ENCODE measurements around the gene SNORC. TPM values are rescaled to one million over a fixed set of nuclear protein-coding genes. Genes with fewer than 3 reads are reported as not detected.

The SNORC gene
- total RNA-seq, 4 donors from 2014 or later = 0.45 to 2.5 (median 1.4) TPM

DNA sequence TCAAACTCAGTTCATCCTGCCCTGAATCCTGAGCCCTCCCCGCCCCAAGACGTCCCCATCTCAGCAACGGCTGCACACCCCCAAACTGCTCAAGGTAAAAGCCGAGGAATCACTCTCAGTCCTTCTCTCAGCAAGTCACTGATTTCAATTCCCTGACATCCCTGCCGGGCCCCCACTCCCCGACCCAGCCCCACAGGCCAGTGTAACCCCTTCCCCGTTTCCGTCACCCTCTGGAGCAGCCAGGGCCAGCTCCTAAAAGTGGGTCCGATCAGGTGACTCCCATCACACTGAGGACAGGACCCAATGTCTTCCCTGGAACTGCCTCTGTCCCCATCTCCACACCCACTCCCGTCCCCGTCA is 20.5 kb downstream of the SNORC start:
- Histone ChIP-seq H3K4me3 (no peak overlapping the region), H3K4me1 (peaks cover 0 to 6% (median 0%) of the 10 kb centered on the region in 4 donors), H3K27ac (replicated peaks in 1 of 4) (no peak overlapping the region), H3K36me3 (no peaks in the 10 kb centered on the region), H3K27me3 (peaks cover 0 to 94% (median 0%) of the 10 kb centered on the region in 4 donors), H3K9me3 (no peaks in the 10 kb centered on the region)
- DNase-seq (ENCODE audit: extremely low spot score) = no peak
- TF ChIP-seq POLR2AphosphoS5 (IDR thresholded peaks at IDR 0.05) (no peak), EP300 (IDR thresholded peaks at IDR 0.05) (no peak), POLR2A (IDR thresholded peaks at IDR 0.05; ENCODE audit: low read depth) (no peak)
- TF ChIP-seq, protein P1, sequence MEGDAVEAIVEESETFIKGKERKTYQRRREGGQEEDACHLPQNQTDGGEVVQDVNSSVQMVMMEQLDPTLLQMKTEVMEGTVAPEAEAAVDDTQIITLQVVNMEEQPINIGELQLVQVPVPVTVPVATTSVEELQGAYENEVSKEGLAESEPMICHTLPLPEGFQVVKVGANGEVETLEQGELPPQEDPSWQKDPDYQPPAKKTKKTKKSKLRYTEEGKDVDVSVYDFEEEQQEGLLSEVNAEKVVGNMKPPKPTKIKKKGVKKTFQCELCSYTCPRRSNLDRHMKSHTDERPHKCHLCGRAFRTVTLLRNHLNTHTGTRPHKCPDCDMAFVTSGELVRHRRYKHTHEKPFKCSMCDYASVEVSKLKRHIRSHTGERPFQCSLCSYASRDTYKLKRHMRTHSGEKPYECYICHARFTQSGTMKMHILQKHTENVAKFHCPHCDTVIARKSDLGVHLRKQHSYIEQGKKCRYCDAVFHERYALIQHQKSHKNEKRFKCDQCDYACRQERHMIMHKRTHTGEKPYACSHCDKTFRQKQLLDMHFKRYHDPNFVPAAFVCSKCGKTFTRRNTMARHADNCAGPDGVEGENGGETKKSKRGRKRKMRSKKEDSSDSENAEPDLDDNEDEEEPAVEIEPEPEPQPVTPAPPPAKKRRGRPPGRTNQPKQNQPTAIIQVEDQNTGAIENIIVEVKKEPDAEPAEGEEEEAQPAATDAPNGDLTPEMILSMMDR (IDR thresholded peaks at IDR 0.05) = no peak
- intact Hi-C loops (cut with DNase I) = no loop called here
- WGBS = 85% methylated on average over 11 of the region's 11 CpGs

DNA sequence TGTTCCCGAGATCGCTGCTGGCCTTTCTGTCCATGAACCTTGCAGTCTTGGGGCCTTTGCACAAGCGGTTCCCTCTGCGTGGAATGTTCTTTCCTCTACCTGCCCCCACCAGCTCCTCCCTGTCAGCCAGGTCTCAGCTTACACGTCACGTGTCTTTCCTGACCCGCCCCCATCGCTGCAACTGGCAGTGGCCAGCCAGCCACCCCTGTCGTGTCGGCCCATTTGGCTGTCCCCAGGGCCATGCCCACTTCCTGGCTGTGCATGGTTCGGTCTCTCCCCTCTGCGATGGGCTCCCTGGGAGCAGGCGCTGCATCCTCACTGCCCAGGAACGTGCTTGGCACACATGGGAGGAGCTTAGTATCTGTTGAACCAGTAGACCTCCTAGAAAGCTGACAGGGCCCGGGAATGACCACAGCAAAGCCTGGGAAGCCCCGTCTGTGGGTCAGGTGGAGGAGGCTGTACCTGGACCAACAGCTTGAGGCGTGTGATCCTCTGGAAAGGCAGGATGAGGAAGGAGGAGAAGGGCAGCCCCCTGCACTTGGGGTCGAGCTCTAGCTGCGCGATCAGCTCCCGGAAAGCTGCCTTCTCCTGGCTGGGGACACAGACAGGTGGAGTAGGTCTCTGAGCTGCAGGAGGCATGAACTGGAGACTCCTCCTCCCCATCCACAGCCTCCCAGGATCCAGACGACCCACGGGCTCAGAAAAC is 21.0 kb downstream of the SNORC start:
- DNase-seq (ENCODE audit: extremely low spot score) = no peak
- Histone ChIP-seq H3K4me1 (peaks cover 0 to 6% (median 0%) of the 10 kb centered on the region in 4 donors), H3K9me3 (no peaks in the 10 kb centered on the region), H3K27ac (replicated peaks in 1 of 4) (no peak overlapping the region), H3K36me3 (no peaks in the 10 kb centered on the region), H3K27me3 (peaks cover 0 to 92% (median 0%) of the 10 kb centered on the region in 4 donors), H3K4me3 (no peak overlapping the region)
- no peak for TF ChIP-seq EP300 (IDR thresholded peaks at IDR 0.05)
- TF ChIP-seq POLR2A (IDR thresholded peaks at IDR 0.05; ENCODE audit: low read depth) = no peak
- TF ChIP-seq, protein P1 (IDR thresholded peaks at IDR 0.05) = no peak
- no peak for TF ChIP-seq POLR2AphosphoS5 (IDR thresholded peaks at IDR 0.05)
- intact Hi-C loops (cut with DNase I) = no loop called here
- 55% methylated on average over 23 of the region's 23 CpGs for WGBS

DNA sequence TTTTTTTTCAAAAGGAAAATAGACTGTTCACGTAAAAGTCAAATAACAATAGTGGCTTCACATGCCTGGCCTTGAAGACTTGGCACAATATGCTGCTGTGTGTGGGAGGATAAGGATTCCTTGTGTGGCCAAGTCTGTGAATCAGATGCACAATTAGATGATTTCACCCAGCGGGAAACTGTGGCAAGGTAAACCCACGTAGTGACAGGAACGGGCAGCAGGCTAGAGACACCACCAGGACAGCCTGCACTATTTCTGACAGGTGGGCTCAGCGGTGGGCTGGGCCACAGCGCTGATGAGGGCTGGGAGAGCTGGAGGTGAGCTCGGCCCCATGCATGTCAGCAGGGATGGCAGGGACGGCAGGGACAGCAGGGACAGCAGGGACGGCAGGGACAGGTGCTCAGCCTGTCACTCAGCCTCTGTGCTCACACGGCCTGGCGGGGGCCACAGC is 21.6 kb downstream of the SNORC start:
- Histone ChIP-seq H3K36me3 (no peaks in the 10 kb centered on the region), H3K4me3 (no peak overlapping the region), H3K4me1 (peaks cover 0 to 6% (median 0%) of the 10 kb centered on the region in 4 donors), H3K27me3 (peaks cover 0 to 87% (median 0%) of the 10 kb centered on the region in 4 donors), H3K9me3 (no peaks in the 10 kb centered on the region), H3K27ac (replicated peaks in 1 of 4) (no peak overlapping the region)
- 64% methylated on average over 11 of the region's 11 CpGs for WGBS
- DNase-seq (ENCODE audit: extremely low spot score) = no peak
- TF ChIP-seq, protein P1 (IDR thresholded peaks at IDR 0.05) = no peak
- TF ChIP-seq EP300 (IDR thresholded peaks at IDR 0.05) (no peak), POLR2AphosphoS5 (IDR thresholded peaks at IDR 0.05) (no peak), POLR2A (IDR thresholded peaks at IDR 0.05; ENCODE audit: low read depth) (no peak)
- intact Hi-C loops (cut with DNase I) = no loop called here

DNA sequence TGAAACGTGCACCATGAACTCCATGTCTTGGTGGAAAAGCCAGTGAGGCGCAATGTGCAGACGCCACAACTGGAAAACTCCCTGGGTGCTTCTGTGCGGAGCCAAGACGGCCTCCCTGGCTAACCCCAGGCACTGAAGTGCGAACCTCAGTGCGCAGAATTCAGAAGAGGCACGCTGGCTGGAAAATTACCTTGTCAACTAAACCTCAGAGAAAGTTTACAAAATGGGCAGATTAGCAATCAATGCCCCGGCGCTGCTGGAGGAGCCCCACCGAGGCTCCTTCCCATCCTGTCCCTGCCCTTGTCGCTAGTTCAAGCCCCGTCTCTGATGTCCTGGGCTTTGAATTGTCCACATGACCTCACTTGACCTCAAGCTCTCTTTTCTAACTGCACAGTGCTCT is 22.2 kb downstream of the SNORC start:
- TF ChIP-seq POLR2A (IDR thresholded peaks at IDR 0.05; ENCODE audit: low read depth) (no peak), EP300 (IDR thresholded peaks at IDR 0.05) (no peak), POLR2AphosphoS5 (IDR thresholded peaks at IDR 0.05) (no peak)
- TF ChIP-seq, protein P1 (IDR thresholded peaks at IDR 0.05) = no peak
- Histone ChIP-seq H3K27ac (replicated peaks in 1 of 4) (no peak overlapping the region), H3K9me3 (no peaks in the 10 kb centered on the region), H3K4me3 (no peak overlapping the region), H3K4me1 (peaks cover 0 to 6% (median 0%) of the 10 kb centered on the region in 4 donors), H3K36me3 (no peaks in the 10 kb centered on the region), H3K27me3 (peaks cover 0 to 81% (median 0%) of the 10 kb centered on the region in 4 donors)
- intact Hi-C loops (cut with DNase I) = no loop called here
- no peak for DNase-seq (ENCODE audit: extremely low spot score)
- 86% methylated on average over 13 of the region's 13 CpGs for WGBS
